ENCODE data around the gene CDH10. TPM values are rescaled to one million over a fixed set of nuclear protein-coding genes. Genes with fewer than 3 reads are reported as not detected.

Gene CDH10
- total and polyA plus RNA-seq, 4 donors: 0.09 TPM; not detected in 3

- TF ChIP-seq ZBTB33 (IDR thresholded peaks at IDR 0.05): no peak
Measured at GRCh38 chr5:24571302-24571701, 73.5 kb downstream of the CDH10 start (continued).

- H3K4me1 ChIP-seq (ENCODE audit: control insufficient read depth in 4 of 4, insufficient read depth in 4 of 4, low read length in 3 of 4): no peaks in the 10 kb centered on the region
Measured at GRCh38 chr5:24566933-24567332, 77.8 kb downstream of the CDH10 start.

More at GRCh38 chr5:24566933-24567332, 77.8 kb downstream of the CDH10 start:
- H3K27ac ChIP-seq (ENCODE audit: low read depth in 1 of 2, low read length in 2 of 2): no peak overlapping the region
- TF ChIP-seq FOXA1 (IDR thresholded peaks at IDR 0.05) (no peak), MAX (IDR thresholded peaks at IDR 0.05) (no peak), ZBTB33 (IDR thresholded peaks at IDR 0.05) (no peak), CTCF (IDR thresholded peaks at IDR 0.05; ENCODE audit: low read depth, low read length, missing input control) (no peak), SP1 (IDR thresholded peaks at IDR 0.05) (no peak), FOXA2 (IDR thresholded peaks at IDR 0.05) (no peak), RAD21 (IDR thresholded peaks at IDR 0.05) (no peak), ATF3 (IDR thresholded peaks at IDR 0.05) (no peak), EGR1 (IDR thresholded peaks at IDR 0.05; ENCODE audit: low read depth in 2 of 2) (no peak), YY1 (IDR thresholded peaks at IDR 0.05) (no peak), JUND (IDR thresholded peaks at IDR 0.05) (no peak), HNF4G (IDR thresholded peaks at IDR 0.05) (no peak), NR2F2 (IDR thresholded peaks at IDR 0.05) (no peak), GABPA (IDR thresholded peaks at IDR 0.05 in 1 of 2, conservative IDR thresholded peaks at IDR 0.05 in 1 of 2) (no peak), TAF1 (conservative IDR thresholded peaks at IDR 0.05) (no peak), RXRA (IDR thresholded peaks at IDR 0.05) (no peak), REST (IDR thresholded peaks at IDR 0.05) (no peak), HNF4A (conservative IDR thresholded peaks at IDR 0.05) (no peak)
- no peak overlapping the region for H3K9ac ChIP-seq (ENCODE audit: low read depth in 1 of 2, low read length in 2 of 2)
- H3K9me3 ChIP-seq (ENCODE audit: control insufficient read depth in 4 of 4, low read length in 3 of 4): no peaks in the 10 kb centered on the region
- peaks cover 0 to 3% (median 0%) of the 10 kb centered on the region in 4 donors for H3K27me3 ChIP-seq (ENCODE audit: control insufficient read depth in 4 of 4, insufficient read depth in 4 of 4, low read length in 3 of 4)
- no peak for DNase-seq (ENCODE audit: low spot score)
- H3K36me3 ChIP-seq (ENCODE audit: control insufficient read depth in 4 of 4, insufficient read depth in 3 of 4, low read depth in 1 of 4, low read length in 3 of 4): no peaks in the 10 kb centered on the region
- H3K4me3 ChIP-seq (ENCODE audit: low read depth in 1 of 3, low read length in 3 of 3): no peak overlapping the region
